HG03045 (cell line): ENCODE measurements around the gene WDR46.

ENCODE experiments used
- ATAC-seq: cut with Tn5 transposase; IDR thresholded peaks from one replicate; pipeline ENCODE4 v1.9.1; 2021; ENCODE audit warnings: mild to moderate bottlenecking, moderate library complexity; ENCODE audit not compliant: unreplicated experiment

The WDR46 gene

GRCh38 chr6:33313709-33314514, 24.9 kb upstream of the WDR46 start, which contains the start of gene TAPBP:
TSS of gene TAPBP (minus strand) at chr6:33314078. CDS start at chr6:33314041, 37 bp downstream.
- peak; percentile 28 for ATAC-seq

- peak; percentile 3 for ATAC-seq
These were observed 24.2 kb upstream of the WDR46 start for GRCh38 chr6:33313105-33313708.

GRCh38 chr6:33312361-33313104, 23.5 kb upstream of the WDR46 start:
- ATAC-seq: no peak

GRCh38 chr6:33306356-33306755, 17.3 kb upstream of the WDR46 start:
- no peak for ATAC-seq

GRCh38 chr6:33305052-33305451, 16.0 kb upstream of the WDR46 start:
- no peak for ATAC-seq

- no peak for ATAC-seq
These were observed 15.2 kb upstream of the WDR46 start for GRCh38 chr6:33304216-33304615.

- no peak for ATAC-seq
These were observed 12.8 kb upstream of the WDR46 start for GRCh38 chr6:33301877-33302276.

- peak; percentile 72 for ATAC-seq
These were observed 10.4 kb upstream of the WDR46 start for GRCh38 chr6:33299237-33299944.

GRCh38 chr6:33298773-33299236, 9.8 kb upstream of the WDR46 start, which contains the start of gene RGL2:
TSS of gene RGL2 (minus strand) at chr6:33298942. CDS start at chr6:33298610, 332 bp downstream.
- peak; percentile 27 for ATAC-seq

GRCh38 chr6:33297956-33298772, 9.1 kb upstream of the WDR46 start:
- no peak for ATAC-seq

GRCh38 chr6:33297406-33297955, 8.4 kb upstream of the WDR46 start:
- ATAC-seq: no peak

- no peak for ATAC-seq
These were observed 7.9 kb upstream of the WDR46 start for GRCh38 chr6:33296797-33297405.

- no peak for ATAC-seq
These were observed 6.8 kb upstream of the WDR46 start for GRCh38 chr6:33295621-33296369.

- no peak for ATAC-seq
These were observed 5.2 kb upstream of the WDR46 start for GRCh38 chr6:33294086-33294823.

GRCh38 chr6:33292996-33293682, 4.1 kb upstream of the WDR46 start:
- no peak for ATAC-seq

- ATAC-seq: no peak
These were observed 1.4 kb upstream of the WDR46 start for GRCh38 chr6:33290459-33290858.

GRCh38 chr6:33289784-33290315, 811 bp upstream of the WDR46 start:
- peak; percentile 10 for ATAC-seq
